RWPE2 (cell line): ENCODE results near the gene LDLRAP1.
A peak's percentile ranks its signal among the peaks of the same experiment; 100 is the strongest.

ENCODE experiments used
- ATAC-seq: fragments of 200-7000 bp; cut with Tn5 transposase; 3 replicates; pipeline ENCODE4 v1.9.1; 2021; ENCODE audit warnings: low read depth
- DNase-seq: peaks from one replicate; pipeline ENCODE4 v3.0.0-alpha.2; 2020; ENCODE audit warnings: low spot score
- H3K27ac ChIP-seq: fragments of 450-650 bp; 2 replicates; pipeline ENCODE4 v1.5.1; 2017; ENCODE audit warnings: mild to moderate bottlenecking; ENCODE audit not compliant: poor library complexity, severe bottlenecking
- H3K27me3 ChIP-seq: fragments of 250-450 bp; sonication (Bioruptor Pico); 2 replicates; pipeline ENCODE4 v1.5.1; 2021; ENCODE audit warnings: mild to moderate bottlenecking, moderate library complexity; ENCODE audit not compliant: insufficient read depth, poor library complexity, severe bottlenecking
- H3K36me3 ChIP-seq: fragments of 250-450 bp; sonication (Bioruptor Pico); 2 replicates; pipeline ENCODE4 v1.5.1; 2020; ENCODE audit warnings: low read depth, mild to moderate bottlenecking, moderate library complexity
- H3K4me1 ChIP-seq: fragments of 250-450 bp; sonication (Bioruptor Pico); 2 replicates; pipeline ENCODE4 v1.5.1; 2021; ENCODE audit warnings: mild to moderate bottlenecking, moderate library complexity; ENCODE audit not compliant: insufficient read depth, poor library complexity, severe bottlenecking
- H3K4me3 ChIP-seq: fragments of 250-450 bp; sonication (Bioruptor Pico); 2 replicates; pipeline ENCODE4 v1.5.1; 2021; ENCODE audit warnings: mild to moderate bottlenecking, moderate library complexity; ENCODE audit not compliant: severe bottlenecking
- H3K9me3 ChIP-seq: fragments of 250-450 bp; sonication (Bioruptor Pico); 2 replicates; pipeline ENCODE4 v1.5.1; 2021; ENCODE audit warnings: mild to moderate bottlenecking, moderate library complexity; ENCODE audit not compliant: severe bottlenecking
- TF ChIP-seq, protein P1 (sequence below): fragments of 450-650 bp; IDR thresholded peaks from one replicate; pipeline ENCODE4 v1.5.1; 2017; ENCODE audit warnings: mild to moderate bottlenecking, moderate library complexity; ENCODE audit not compliant: poor library complexity, severe bottlenecking

LDLRAP1 gene

DNA sequence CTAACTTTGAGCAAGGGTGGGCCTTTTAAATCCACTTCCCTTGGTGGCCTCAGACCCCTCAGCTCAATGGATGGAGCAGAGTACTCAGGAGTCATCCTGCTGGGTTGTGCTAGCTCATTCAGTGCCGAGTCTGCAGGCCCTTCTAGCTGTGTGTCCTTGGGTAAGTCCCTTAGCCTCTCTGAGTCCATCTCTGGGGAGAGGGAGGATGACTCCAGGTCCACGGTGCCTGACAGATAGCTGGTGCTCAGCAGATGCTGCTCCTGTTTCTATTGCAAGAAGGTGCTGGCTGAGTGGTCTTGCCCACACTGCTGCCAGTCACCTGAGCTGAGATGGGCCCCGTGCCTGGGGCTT lies 11.0 kb downstream of the LDLRAP1 start:
- H3K27ac ChIP-seq = no peak overlapping the region
- no peak for ATAC-seq
- no peak for DNase-seq
- H3K4me1 ChIP-seq = peaks cover 30% of the 10 kb centered on the region
- TF ChIP-seq, protein P1, sequence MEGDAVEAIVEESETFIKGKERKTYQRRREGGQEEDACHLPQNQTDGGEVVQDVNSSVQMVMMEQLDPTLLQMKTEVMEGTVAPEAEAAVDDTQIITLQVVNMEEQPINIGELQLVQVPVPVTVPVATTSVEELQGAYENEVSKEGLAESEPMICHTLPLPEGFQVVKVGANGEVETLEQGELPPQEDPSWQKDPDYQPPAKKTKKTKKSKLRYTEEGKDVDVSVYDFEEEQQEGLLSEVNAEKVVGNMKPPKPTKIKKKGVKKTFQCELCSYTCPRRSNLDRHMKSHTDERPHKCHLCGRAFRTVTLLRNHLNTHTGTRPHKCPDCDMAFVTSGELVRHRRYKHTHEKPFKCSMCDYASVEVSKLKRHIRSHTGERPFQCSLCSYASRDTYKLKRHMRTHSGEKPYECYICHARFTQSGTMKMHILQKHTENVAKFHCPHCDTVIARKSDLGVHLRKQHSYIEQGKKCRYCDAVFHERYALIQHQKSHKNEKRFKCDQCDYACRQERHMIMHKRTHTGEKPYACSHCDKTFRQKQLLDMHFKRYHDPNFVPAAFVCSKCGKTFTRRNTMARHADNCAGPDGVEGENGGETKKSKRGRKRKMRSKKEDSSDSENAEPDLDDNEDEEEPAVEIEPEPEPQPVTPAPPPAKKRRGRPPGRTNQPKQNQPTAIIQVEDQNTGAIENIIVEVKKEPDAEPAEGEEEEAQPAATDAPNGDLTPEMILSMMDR = no peak
- peaks cover 11% of the 10 kb centered on the region for H3K36me3 ChIP-seq
- no peaks in the 10 kb centered on the region for H3K9me3 ChIP-seq
- H3K27me3 ChIP-seq = no peaks in the 10 kb centered on the region
- H3K4me3 ChIP-seq = no peak overlapping the region

DNA sequence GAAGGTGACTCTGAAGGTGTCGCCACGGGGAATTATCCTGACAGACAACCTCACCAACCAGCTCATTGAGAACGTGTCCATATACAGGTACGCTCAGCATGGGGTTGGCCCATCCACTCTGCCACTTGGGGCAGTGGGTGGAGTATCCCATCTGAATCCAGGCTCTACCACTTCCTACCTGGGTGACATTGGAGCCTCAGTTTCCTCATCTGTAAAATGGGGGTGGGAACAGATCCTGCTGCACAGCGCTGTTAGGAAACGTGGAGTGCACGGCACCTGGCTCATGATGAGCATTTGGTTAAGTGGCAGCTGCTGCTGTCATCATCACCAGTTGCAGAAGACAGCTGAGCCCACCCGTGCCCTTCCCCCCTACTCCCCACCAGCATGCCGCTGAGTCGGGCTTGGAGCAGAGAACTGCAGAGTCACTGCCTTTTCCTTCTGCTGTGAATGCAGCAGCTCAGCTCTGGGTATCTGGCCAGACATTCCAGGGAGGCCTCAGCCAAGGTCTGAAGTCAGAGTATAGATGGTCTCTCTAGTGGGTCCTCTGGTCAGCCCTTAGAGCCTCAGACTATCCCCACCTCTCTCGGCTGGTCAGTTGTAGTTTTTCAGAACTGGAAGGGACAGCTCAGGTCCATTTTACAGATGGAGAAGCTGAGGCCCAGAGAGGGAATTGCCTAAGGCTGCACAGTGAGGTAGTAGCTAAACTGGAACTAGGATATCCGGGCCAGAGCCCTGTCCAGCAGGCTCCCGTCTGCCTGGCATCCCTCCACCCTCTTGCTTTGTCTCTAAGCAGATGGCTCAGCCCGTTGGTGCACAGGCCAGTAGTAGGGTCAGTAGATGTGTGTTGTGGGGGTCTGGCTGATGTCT lies 11.7 kb downstream of the LDLRAP1 start:
- H3K27ac ChIP-seq = no peak overlapping the region
- no peak for DNase-seq

DNA sequence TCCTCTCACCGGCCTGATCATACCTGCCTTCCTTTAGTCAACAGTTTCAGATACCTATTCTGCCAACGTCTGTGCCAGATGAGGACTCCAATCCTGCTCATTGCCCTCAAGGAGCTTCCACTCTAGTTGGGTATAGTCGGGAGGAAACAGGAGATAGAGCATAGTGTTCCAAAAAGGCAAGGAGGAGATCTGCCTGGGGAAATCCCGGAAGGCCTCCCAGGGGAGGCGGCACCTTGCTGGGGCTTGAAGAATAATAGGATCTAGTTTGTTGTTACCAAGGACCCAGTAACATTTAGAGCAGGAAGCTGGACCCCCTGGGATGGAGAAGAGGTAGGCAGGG lies 12.3 kb downstream of the LDLRAP1 start:
- DNase-seq (no peak), ATAC-seq (no peak)
- peaks cover 21% of the 10 kb centered on the region for H3K4me1 ChIP-seq
- no peak overlapping the region for H3K4me3 ChIP-seq
- H3K36me3 ChIP-seq = peaks cover 11% of the 10 kb centered on the region
- peak overlapping the region; percentile 60 for H3K27ac ChIP-seq
- no peaks in the 10 kb centered on the region for H3K27me3 ChIP-seq
- TF ChIP-seq, protein P1 = no peak
- no peaks in the 10 kb centered on the region for H3K9me3 ChIP-seq

More for the DNA sequence above, 11.7 kb downstream of the LDLRAP1 start:
- TF ChIP-seq, protein P1 = no peak
- H3K4me1 ChIP-seq = peaks cover 23% of the 10 kb centered on the region
- no peaks in the 10 kb centered on the region for H3K27me3 ChIP-seq
- peaks cover 11% of the 10 kb centered on the region for H3K36me3 ChIP-seq
- ATAC-seq = no peak
- H3K9me3 ChIP-seq = no peaks in the 10 kb centered on the region
- H3K4me3 ChIP-seq = no peak overlapping the region

GRCh38 chr1:25556132-25556670 lies 12.8 kb downstream of the LDLRAP1 start:
- TF ChIP-seq, protein P1 = no peak
- Histone ChIP-seq H3K27ac (peak overlapping the region; percentile 60), H3K4me3 (no peak overlapping the region), H3K4me1 (peaks cover 24% of the 10 kb centered on the region), H3K27me3 (no peaks in the 10 kb centered on the region), H3K36me3 (peaks cover 11% of the 10 kb centered on the region), H3K9me3 (no peaks in the 10 kb centered on the region)
- DNase-seq = peak; percentile 51
- no peak; the same call in 2 of the 3 replicates for ATAC-seq
